ENCODE data around the gene MAMDC2. TPM values are rescaled to one million over a fixed set of nuclear protein-coding genes. Genes with fewer than 3 reads are reported as not detected.

Gene MAMDC2
- total RNA-seq, 2 donors from 2014 or later: 28.8 to 32.5 TPM

- H3K4me3 ChIP-seq: no peak overlapping the region
- no peak overlapping the region for H3K27ac ChIP-seq
- no peak for DNase-seq (ENCODE audit: low spot score)
- TF ChIP-seq CTCF (IDR thresholded peaks at IDR 0.05): no peak
- no peaks in the 10 kb centered on the region for H3K36me3 ChIP-seq
- peaks cover 0 to 22% of the 10 kb centered on the region in 2 donors for H3K4me1 ChIP-seq
- H3K9me3 ChIP-seq: no peaks in the 10 kb centered on the region
- no peaks in the 10 kb centered on the region for H3K27me3 ChIP-seq
These were observed 3.2 kb upstream of the MAMDC2 start for GRCh38 chr9:70040376-70040903.

- peak overlapping the region; percentile 59 to 69 for H3K4me3 ChIP-seq
- H3K4me1 ChIP-seq: peaks cover 0 to 43% of the 10 kb centered on the region in 2 donors
- no peaks in the 10 kb centered on the region for H3K27me3 ChIP-seq
- TF ChIP-seq CTCF (IDR thresholded peaks at IDR 0.05): no peak
- no peaks in the 10 kb centered on the region for H3K36me3 ChIP-seq
- no peaks in the 10 kb centered on the region for H3K9me3 ChIP-seq
- no peak for DNase-seq (ENCODE audit: low spot score)
- H3K27ac ChIP-seq: peak overlapping the region; percentile 88 to 89
These were observed 1.0 kb upstream of the MAMDC2 start for GRCh38 chr9:70042461-70043215.

GRCh38 chr9:70043285-70043684, 363 bp upstream of the MAMDC2 start:
- Histone ChIP-seq H3K27ac (peak overlapping the region; percentile 88 to 89), H3K4me3 (peak overlapping the region; percentile 59 to 69), H3K9me3 (no peaks in the 10 kb centered on the region), H3K4me1 (peaks cover 0 to 50% of the 10 kb centered on the region in 2 donors), H3K27me3 (no peaks in the 10 kb centered on the region), H3K36me3 (no peaks in the 10 kb centered on the region)
- TF ChIP-seq CTCF (IDR thresholded peaks at IDR 0.05): no peak
- no peak for DNase-seq (ENCODE audit: low spot score)

- Histone ChIP-seq H3K4me1 (peaks cover 0 to 64% of the 10 kb centered on the region in 2 donors), H3K36me3 (no peaks in the 10 kb centered on the region), H3K9me3 (no peaks in the 10 kb centered on the region), H3K4me3 (peak overlapping the region; percentile 59 to 69), H3K27me3 (no peaks in the 10 kb centered on the region), H3K27ac (peak overlapping the region; percentile 88 to 89)
- DNase-seq (ENCODE audit: low spot score): no peak
- TF ChIP-seq CTCF (IDR thresholded peaks at IDR 0.05): no peak
These were observed 1.1 kb downstream of the MAMDC2 start for GRCh38 chr9:70044490-70045307.

- Histone ChIP-seq H3K4me3 (peak overlapping the region; percentile 59 to 69), H3K27ac (peak overlapping the region; percentile 88 to 89), H3K9me3 (no peaks in the 10 kb centered on the region), H3K36me3 (no peaks in the 10 kb centered on the region), H3K4me1 (peaks cover 0 to 71% of the 10 kb centered on the region in 2 donors), H3K27me3 (no peaks in the 10 kb centered on the region)
- no peak for DNase-seq (ENCODE audit: low spot score)
- TF ChIP-seq CTCF (IDR thresholded peaks at IDR 0.05): no peak
These were observed 1.8 kb downstream of the MAMDC2 start for GRCh38 chr9:70045452-70045851.
